HG03159 (cell line): ENCODE results near the gene CLEC4M.

ENCODE experiments used
- ATAC-seq: cut with Tn5 transposase; IDR thresholded peaks from one replicate; pipeline ENCODE4 v1.9.1; 2021; ENCODE audit warnings: mild to moderate bottlenecking, moderate library complexity; ENCODE audit not compliant: unreplicated experiment

CLEC4M gene, protein sequence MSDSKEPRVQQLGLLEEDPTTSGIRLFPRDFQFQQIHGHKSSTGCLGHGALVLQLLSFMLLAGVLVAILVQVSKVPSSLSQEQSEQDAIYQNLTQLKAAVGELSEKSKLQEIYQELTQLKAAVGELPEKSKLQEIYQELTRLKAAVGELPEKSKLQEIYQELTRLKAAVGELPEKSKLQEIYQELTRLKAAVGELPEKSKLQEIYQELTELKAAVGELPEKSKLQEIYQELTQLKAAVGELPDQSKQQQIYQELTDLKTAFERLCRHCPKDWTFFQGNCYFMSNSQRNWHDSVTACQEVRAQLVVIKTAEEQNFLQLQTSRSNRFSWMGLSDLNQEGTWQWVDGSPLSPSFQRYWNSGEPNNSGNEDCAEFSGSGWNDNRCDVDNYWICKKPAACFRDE

DNA sequence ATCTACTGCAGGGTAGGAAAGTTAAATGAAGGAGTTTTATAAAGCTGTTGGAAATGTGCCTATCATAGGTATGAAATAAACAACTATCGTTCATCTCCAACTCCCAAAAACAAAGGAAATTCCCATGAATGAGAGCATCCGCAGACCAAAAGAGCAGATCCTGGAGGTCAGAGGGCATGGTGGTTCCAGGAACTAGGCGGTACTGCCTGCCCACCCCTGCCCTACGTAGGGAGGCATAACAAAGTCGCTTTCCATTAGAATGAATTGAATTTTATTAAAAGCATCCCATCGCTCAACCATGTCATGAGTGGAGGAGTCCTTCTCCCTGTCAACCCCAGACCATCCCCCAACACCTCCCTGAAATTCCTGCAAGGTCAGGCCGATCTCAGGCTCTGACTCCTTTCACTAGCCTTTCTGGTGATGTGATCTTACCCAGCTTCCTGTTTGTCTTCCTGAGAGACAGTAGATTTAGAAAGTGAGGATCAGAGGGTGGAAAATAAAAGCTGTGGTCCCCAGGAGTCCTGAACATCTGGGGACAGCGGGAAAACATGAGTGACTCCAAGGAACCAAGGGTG, at the start of gene CLEC4M:
TSS of gene CLEC4M (plus strand) at position 525 of the 575 bp plus-strand sequence. CDS start at position 549, 24 bp downstream.
- no peak for ATAC-seq

DNA sequence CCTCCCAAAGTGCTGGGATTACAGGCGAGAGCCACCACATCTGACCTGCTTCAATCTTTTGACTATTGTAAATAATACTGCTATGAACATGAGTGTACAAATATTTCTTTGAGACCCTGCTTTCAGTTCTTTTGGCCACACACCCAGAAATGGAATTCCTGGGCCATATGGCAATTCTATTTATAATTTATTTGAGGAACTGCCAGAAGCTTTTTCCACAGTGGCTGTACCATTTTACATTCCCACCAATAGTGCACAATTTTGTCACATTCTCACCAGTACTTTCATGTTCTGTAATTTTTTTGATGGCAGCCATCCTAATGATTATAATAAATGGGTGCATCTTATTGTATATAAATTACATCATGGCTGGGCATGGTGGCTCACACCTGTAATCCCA, 47.4 kb upstream of the CLEC4M start:
- no peak for ATAC-seq

- no peak for ATAC-seq
These were observed 46.3 kb upstream of the CLEC4M start for GRCh38 chr19:7716762-7717161.

GRCh38 chr19:7718668-7719067, 44.4 kb upstream of the CLEC4M start:
- ATAC-seq = no peak

DNA sequence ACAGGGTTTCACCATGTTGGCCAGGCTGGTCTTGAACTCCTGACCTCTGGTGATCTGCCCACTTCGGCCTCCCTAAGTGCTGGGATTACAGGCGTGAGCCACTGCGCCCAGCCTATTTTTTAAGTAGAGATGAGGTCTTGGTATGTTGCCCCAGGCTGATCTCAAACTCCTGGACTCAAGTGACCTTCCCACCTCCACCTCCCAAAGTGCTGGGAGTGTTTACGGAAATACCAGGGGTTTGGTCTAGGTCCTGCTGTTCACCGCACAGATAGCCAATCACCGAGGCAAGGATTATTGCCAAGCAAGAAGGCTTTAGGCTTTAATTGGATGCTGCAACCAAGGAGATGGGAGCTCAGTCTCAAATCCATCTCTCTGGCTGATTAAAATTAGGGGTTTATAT, 42.7 kb upstream of the CLEC4M start:
- no peak for ATAC-seq

GRCh38 chr19:7722231-7722651, 40.8 kb upstream of the CLEC4M start:
- no peak for ATAC-seq

- no peak for ATAC-seq
These were observed 37.3 kb upstream of the CLEC4M start for GRCh38 chr19:7725791-7726190.

- ATAC-seq = no peak
These were observed 33.8 kb upstream of the CLEC4M start for GRCh38 chr19:7729211-7729610.

DNA sequence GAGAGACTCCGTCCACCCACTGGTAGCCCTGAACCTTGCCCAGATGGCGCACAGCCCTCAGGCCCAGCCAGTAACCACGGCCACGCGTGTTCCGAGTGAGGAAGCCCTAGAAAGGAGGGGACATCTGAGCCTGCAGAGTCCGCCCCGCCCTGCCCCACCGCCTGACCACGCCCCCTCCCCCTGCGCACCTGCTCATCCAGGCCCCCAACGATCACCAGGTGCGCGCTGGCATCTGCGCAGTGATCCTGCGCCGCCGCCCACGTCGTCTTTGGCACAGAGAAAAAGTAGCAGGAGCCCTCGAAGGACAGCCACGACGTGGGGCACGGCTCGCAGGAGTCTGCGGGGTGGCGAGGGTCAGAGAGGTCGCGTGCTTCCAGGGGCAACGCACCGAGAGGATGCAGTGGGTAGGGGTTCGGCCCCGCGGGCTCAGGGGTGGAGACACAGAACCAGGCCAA, 33.2 kb upstream of the CLEC4M start:
- ATAC-seq = no peak

GRCh38 chr19:7730286-7731217, 32.5 kb upstream of the CLEC4M start:
- no peak for ATAC-seq

DNA sequence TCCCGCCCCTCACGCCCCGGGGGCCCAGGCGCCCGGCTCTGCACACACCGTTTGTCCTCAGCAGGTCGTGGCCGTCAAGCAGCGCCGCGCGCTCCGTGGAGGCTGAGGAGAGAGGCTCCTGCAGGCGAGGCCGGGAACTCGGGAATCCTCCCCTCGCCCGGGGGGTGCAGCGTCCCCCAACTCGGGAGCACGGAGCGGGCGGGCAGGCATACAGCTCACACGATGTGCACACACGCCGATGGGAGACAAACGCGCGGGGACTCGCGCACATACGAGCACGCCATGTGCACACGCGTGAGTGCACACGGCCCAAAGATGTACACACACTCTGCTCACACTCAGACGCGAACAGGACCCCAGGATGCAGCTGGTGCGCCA, 31.8 kb upstream of the CLEC4M start:
- no peak for ATAC-seq

GRCh38 chr19:7731615-7732014, 31.4 kb upstream of the CLEC4M start:
- no peak for ATAC-seq

GRCh38 chr19:7732045-7732444, 31.0 kb upstream of the CLEC4M start, which contains the start of gene CLEC4G:
TSS of gene CLEC4G (minus strand) at chr19:7732110. CDS start at chr19:7732102, 8 bp downstream.
- ATAC-seq = no peak

GRCh38 chr19:7733376-7733775, 29.7 kb upstream of the CLEC4M start:
- ATAC-seq = no peak

DNA sequence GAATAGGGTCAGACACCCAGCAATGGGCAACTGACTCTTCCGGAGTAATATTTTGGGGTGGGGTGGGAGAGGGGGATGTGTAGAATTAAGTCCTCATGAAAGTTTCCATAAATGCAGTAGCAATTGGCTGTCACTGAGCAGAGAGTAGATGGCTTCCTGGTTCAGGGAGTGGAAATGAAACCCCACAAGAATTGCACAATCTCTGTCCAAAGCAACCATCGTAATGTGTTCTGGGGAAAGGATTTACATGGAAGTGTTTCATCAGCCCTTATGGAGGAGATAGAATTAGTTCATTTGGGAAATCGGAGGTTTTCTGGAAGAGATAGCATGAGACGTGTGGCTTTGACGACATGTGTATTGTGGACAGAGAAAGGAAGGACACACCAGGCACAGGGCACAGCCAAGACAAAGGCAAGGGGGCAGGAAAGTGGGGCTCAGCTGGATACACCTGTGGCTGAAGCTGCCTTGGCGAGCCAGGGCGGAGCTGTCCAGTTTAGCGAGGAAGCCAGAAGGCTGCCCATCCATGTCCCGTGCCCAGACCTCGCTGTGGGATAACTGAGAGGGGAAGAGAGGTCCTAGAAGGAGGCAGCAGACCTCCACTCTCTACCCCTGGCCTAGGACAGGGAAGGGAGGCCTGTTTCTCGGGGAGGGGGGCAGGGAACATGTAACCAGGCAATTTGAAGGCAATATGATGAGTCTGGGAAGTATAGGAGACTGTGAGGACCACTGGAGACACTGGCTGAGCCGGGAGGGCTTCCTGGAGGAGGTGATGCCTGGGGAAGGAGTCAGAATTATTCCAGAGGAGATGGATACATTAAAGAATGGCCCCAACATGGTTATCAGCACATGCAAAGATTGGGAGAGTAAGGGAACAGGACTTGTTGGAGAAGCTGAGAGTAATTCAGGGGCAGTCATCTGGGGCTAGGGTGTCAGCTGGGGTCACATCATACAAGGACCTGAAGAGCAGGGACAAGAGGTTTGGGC, 28.5 kb upstream of the CLEC4M start:
- ATAC-seq = no peak

GRCh38 chr19:7736148-7736547, 26.9 kb upstream of the CLEC4M start:
- no peak for ATAC-seq

- ATAC-seq = no peak
These were observed 25.8 kb upstream of the CLEC4M start for GRCh38 chr19:7737215-7737614.

GRCh38 chr19:7738023-7738422, 25.0 kb upstream of the CLEC4M start:
- ATAC-seq = no peak

GRCh38 chr19:7739211-7739755, 23.8 kb upstream of the CLEC4M start:
- ATAC-seq = no peak
